IMR-90 (cell line): ENCODE measurements around the gene CRB1.
A peak's percentile ranks its signal among the peaks of the same experiment; 100 is the strongest.

Experiments used
- CEBPB ChIP-seq: IDR thresholded peaks from 2 replicates; pipeline ENCODE4 v1.6.1; 2012; ENCODE audit warnings: low read depth, low read length, improper control_type of control experiment
- CTCF ChIP-seq: conservative IDR thresholded peaks from 2 replicates; pipeline ENCODE4 v1.5.1; 2012; ENCODE audit warnings: mild to moderate bottlenecking, low read depth, low read length, improper control_type of control experiment
- ELK1 ChIP-seq: fragments of 150-350 bp; IDR thresholded peaks from 2 replicates; pipeline ENCODE4 v1.6.1; 2016; ENCODE audit warnings: low read depth, mild to moderate bottlenecking, low read length, moderate library complexity, borderline replicate concordance
- MAZ ChIP-seq: IDR thresholded peaks from 2 replicates; pipeline ENCODE4 v1.6.1; 2012; ENCODE audit warnings: low read depth, mild to moderate bottlenecking, low read length, improper control_type of control experiment, moderate library complexity, borderline replicate concordance
- MXI1 ChIP-seq: IDR thresholded peaks from 2 replicates; pipeline ENCODE4 v1.6.1; 2012; ENCODE audit warnings: low read depth, mild to moderate bottlenecking, low read length, moderate library complexity, borderline replicate concordance
- NFE2L2 ChIP-seq: fragments of 150-350 bp; IDR thresholded peaks from 2 replicates; pipeline ENCODE4 v1.6.1; 2016; ENCODE audit warnings: low read depth, mild to moderate bottlenecking, low read length
- POLR2A ChIP-seq: IDR thresholded peaks from 2 replicates; pipeline ENCODE4 v1.6.1; 2012; ENCODE audit warnings: mild to moderate bottlenecking, low read depth, low read length
- RAD21 ChIP-seq: IDR thresholded peaks from 2 replicates; pipeline ENCODE4 v1.6.1; 2012; ENCODE audit warnings: low read length, improper control_type of control experiment
- RCOR1 ChIP-seq: IDR thresholded peaks from 2 replicates; pipeline ENCODE4 v1.6.1; 2012; ENCODE audit warnings: mild to moderate bottlenecking, low read length, improper control_type of control experiment; ENCODE audit not compliant: insufficient replicate concordance
- RFX5 ChIP-seq: IDR thresholded peaks from 2 replicates; pipeline ENCODE4 v1.8.0; 2012; ENCODE audit warnings: low read depth, mild to moderate bottlenecking, low read length, moderate library complexity
- SMC3 ChIP-seq: fragments of 150-350 bp; IDR thresholded peaks from 2 replicates; pipeline ENCODE4 v1.6.1; 2016; ENCODE audit warnings: low read depth, mild to moderate bottlenecking, antibody characterized with exemption, low read length, moderate library complexity
- USF2 ChIP-seq: fragments of 150-350 bp; IDR thresholded peaks from 2 replicates; pipeline ENCODE4 v1.6.1; 2017; ENCODE audit warnings: mild to moderate bottlenecking, antibody characterized with exemption, low read length, low read depth

- no peak for TF ChIP-seq RAD21
- no peak for TF ChIP-seq POLR2A
- no peak for TF ChIP-seq CTCF
- TF ChIP-seq USF2, result no peak
- TF ChIP-seq MAZ, result no peak
- no peak for TF ChIP-seq RCOR1
- TF ChIP-seq ELK1, result no peak
- TF ChIP-seq RFX5, result no peak
- TF ChIP-seq CEBPB, result peak; percentile 62
- TF ChIP-seq NFE2L2, result no peak
- no peak for TF ChIP-seq SMC3
- TF ChIP-seq MXI1, result no peak
Measured at GRCh38 chr1:197320991-197321531, 53.0 kb downstream of the CRB1 start.
